Bronchial epithelial cell (primary cell): Measurements from ENCODE around the gene CHAD. TPM values are rescaled to one million over a fixed set of nuclear protein-coding genes. Genes with fewer than 3 reads are reported as not detected.

Source experiments
- DNase-seq: peaks from one replicate; pipeline ENCODE4 v3.0.0-alpha.2; 2010; ENCODE audit warnings: low read depth
- FAIRE-seq: peaks from 2 replicates; lab custom pipeline; 2011; peaks lifted over from hg19 to GRCh38; lab: Jason Lieb, UNC
- H3K27me3 ChIP-seq: 2 replicates; pipeline ENCODE4 v1.5.1; 2011; ENCODE audit warnings: low read length; ENCODE audit not compliant: control insufficient read depth, insufficient read depth
- H3K36me3 ChIP-seq: 2 replicates; pipeline ENCODE4 v1.5.1; 2011; ENCODE audit warnings: low read length; ENCODE audit not compliant: control insufficient read depth, insufficient read depth
- H3K4me3 ChIP-seq: 2 replicates; pipeline ENCODE4 v1.5.1; 2011; ENCODE audit warnings: mild to moderate bottlenecking, low read depth, low read length, control low read depth
- total RNA-seq: library from RNA; depleted of rRNA; stranded (reverse); fragments of >200 nt; gene quantifications from 2 replicates; pipeline ENCODE4 v1.2.1, GENCODE V29; 2014
- TF ChIP-seq, protein P1 (sequence below): IDR thresholded peaks from 2 replicates; pipeline ENCODE4 v1.5.1; 2011; ENCODE audit warnings: mild to moderate bottlenecking, moderate library complexity, low read length, control low read depth, inconsistent platforms; ENCODE audit not compliant: insufficient read depth, severe bottlenecking

Gene CHAD
- total RNA-seq, 1 donor from 2014 or later: not detected

DNA sequence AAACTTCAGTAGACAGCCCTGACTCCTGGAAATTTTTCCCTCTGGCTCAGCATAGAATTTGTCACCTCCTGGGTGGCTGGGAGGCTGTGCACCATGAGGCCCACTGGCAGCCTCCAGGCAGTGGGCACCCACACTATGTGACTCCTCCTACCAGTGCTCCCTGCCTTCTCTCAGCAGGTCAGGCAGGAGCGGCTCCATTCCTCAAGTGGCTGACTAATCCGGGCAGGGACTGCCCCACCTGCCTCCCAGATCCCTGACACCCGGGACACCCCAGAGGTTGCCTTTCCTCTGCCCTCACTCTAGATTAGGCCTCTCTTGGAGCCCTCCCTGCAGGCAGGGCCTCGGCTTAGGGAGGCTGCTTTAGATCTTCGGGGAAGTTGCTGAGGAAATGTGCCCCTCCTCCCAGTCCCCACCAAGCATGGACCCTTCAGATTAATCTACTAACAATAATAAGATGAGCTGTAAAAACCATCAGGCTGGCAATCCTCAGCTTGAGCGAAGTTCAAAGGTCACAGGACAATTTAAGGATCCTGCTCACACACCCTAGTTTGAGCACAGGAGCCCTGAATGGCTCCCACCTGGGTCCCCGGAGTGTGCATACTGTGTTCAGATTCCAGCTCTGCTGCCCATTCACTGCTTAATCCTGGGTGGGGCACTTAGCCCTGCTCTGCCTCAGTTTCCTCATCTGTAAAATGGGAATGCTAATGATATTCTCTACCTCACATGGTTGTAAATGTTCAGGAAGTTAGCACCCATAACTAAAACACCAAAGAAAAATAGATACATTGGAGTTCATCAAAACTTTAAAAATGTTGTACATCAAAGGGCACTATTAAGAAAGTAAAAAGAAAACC is 29.6 kb upstream of the CHAD start:
- DNase-seq: peak; percentile 76
- no peaks in the 10 kb centered on the region for H3K36me3 ChIP-seq
- H3K27me3 ChIP-seq: no peaks in the 10 kb centered on the region
- FAIRE-seq: no peak
- H3K4me3 ChIP-seq: no peak overlapping the region
- TF ChIP-seq, protein P1, sequence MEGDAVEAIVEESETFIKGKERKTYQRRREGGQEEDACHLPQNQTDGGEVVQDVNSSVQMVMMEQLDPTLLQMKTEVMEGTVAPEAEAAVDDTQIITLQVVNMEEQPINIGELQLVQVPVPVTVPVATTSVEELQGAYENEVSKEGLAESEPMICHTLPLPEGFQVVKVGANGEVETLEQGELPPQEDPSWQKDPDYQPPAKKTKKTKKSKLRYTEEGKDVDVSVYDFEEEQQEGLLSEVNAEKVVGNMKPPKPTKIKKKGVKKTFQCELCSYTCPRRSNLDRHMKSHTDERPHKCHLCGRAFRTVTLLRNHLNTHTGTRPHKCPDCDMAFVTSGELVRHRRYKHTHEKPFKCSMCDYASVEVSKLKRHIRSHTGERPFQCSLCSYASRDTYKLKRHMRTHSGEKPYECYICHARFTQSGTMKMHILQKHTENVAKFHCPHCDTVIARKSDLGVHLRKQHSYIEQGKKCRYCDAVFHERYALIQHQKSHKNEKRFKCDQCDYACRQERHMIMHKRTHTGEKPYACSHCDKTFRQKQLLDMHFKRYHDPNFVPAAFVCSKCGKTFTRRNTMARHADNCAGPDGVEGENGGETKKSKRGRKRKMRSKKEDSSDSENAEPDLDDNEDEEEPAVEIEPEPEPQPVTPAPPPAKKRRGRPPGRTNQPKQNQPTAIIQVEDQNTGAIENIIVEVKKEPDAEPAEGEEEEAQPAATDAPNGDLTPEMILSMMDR: no peak

DNA sequence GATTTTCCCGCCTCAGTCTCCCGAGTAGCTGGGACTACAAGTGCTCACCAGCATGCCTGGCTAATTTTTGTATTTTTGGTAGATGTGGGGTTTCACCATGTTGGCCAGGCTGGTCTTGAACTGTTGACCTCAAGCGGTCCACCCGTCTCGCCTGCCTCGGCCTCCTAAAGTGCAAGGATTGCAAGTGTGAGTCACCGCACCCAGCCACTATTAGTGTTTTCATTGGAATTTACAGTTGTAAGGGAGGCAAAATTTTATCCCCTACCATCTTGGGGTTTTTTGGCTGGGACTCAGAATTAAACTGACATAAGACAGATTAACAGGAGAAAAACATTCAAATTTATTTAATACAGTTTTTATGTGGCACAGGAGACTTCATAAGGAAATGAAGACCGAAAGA is 27.2 kb upstream of the CHAD start:
- DNase-seq (no peak), FAIRE-seq (no peak)
- Histone ChIP-seq H3K27me3 (no peaks in the 10 kb centered on the region), H3K4me3 (no peak overlapping the region), H3K36me3 (no peaks in the 10 kb centered on the region)
- TF ChIP-seq, protein P1: no peak

DNA sequence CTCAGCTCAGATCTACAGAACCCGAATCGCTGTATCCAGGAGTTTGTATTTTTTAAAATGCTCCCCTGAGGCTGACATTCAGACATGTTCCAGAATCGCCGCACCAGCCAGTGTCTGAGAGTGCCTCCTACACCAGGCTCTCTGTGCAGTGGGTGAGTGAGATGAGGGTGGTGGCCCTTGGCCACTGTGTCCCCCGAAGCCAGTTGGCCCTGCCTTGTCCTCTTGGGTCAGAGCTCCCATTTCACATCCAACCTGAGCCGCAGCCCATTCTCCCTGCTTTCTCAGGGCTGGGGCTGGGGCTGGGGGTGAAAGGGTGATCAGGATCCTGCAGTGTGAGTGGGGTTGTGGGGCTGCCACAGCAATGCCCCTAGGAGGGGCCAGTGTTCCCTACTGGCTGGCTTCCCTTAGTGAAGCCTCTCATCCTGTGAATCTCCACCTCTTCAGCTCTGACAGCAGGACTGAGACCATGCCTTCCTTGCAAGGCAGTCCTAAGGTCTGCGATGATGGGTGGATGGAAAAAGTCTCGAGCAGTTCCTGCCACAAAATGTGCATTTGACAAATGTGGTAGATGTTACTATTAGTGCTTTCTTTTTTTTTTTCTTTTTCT is 26.6 kb upstream of the CHAD start:
- Histone ChIP-seq H3K27me3 (no peaks in the 10 kb centered on the region), H3K4me3 (no peak overlapping the region), H3K36me3 (no peaks in the 10 kb centered on the region)
- DNase-seq: no peak
- TF ChIP-seq, protein P1: no peak
- no peak for FAIRE-seq

DNA sequence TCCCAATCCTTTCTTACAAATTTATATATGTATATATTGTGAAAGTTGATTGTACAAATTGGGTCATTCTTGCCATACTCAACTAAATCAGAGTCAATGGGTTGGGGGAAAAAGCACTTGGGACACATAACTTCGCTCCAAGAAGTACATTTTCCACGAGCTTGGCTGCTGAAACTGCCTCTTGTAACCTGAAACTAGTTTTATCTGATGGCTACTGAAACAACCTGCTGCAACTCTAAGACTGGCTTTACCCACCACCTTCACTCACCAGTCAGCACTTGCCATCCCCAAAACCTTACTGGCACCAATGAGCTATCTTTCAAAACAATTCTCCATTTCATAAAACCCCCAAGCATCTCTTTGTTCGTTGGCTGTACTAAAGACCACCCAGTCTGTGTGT is 25.1 kb upstream of the CHAD start:
- no peaks in the 10 kb centered on the region for H3K36me3 ChIP-seq
- FAIRE-seq (no peak), DNase-seq (no peak)
- H3K27me3 ChIP-seq: no peaks in the 10 kb centered on the region
- TF ChIP-seq, protein P1: no peak
- no peak overlapping the region for H3K4me3 ChIP-seq

- no peaks in the 10 kb centered on the region for H3K27me3 ChIP-seq
- no peak overlapping the region for H3K4me3 ChIP-seq
- FAIRE-seq: no peak
- H3K36me3 ChIP-seq: no peaks in the 10 kb centered on the region
- DNase-seq: no peak
- TF ChIP-seq, protein P1: no peak
Measured at GRCh38 chr17:50492214-50492613, 23.5 kb upstream of the CHAD start.
